Muscle of leg (tissue), 11 donors: ENCODE results near the gene TAF4. TPM values are rescaled to one million over a fixed set of nuclear protein-coding genes. Genes with fewer than 3 reads are reported as not detected.

Experiments used
- DNase-seq: peaks from one replicate; pipeline ENCODE4 v3.0.0; 2013
- H3K27ac ChIP-seq: one replicate; pipeline ENCODE4 v1.5.1; 2013; ENCODE audit warnings: mild to moderate bottlenecking, low read length, control low read depth
- H3K27me3 ChIP-seq: one replicate; pipeline ENCODE4 v1.6.1; 2013; ENCODE audit warnings: low read length; ENCODE audit not compliant: control insufficient read depth, insufficient read depth
- H3K36me3 ChIP-seq: one replicate; pipeline ENCODE4 v1.6.1; 2013; ENCODE audit warnings: low read length; ENCODE audit not compliant: control insufficient read depth, insufficient read depth
- H3K4me1 ChIP-seq: one replicate; pipeline ENCODE4 v1.6.1; 2013; ENCODE audit warnings: low read length; ENCODE audit not compliant: control insufficient read depth, insufficient read depth
- H3K4me3 ChIP-seq: one replicate; pipeline ENCODE4 v1.5.1; 2013; ENCODE audit warnings: low read length, control low read depth
- H3K9me3 ChIP-seq: replicated peaks from 2 replicates; pipeline ENCODE4 v1.6.1; 2013; ENCODE audit warnings: low read depth, low read length; ENCODE audit not compliant: control insufficient read depth
- WGBS: methylation state at CpG from one replicate; pipeline ENCODE4 v1.1.5; 2013; ENCODE audit warnings: missing lambda C conversion rate; ENCODE audit not compliant: insufficient coverage; 5-methylcytosine and 5-hydroxymethylcytosine counted together
- polyA plus RNA-seq, 8 donors: library from polyadenylated mRNA; unstranded; fragments of 120-200 nt; gene quantifications; one replicate each; pipeline versions ENCODE4 v1.2.1 to v1.2.3, GENCODE V29; 2013; ENCODE audit warnings: inconsistent platforms in 1 of 8, low replicate concordance in 1 of 8; ENCODE audit not compliant: insufficient read length in 8 of 8, insufficient read depth in 1 of 8
- total RNA-seq: library from RNA; stranded (reverse); fragments of 120-200 nt; gene quantifications from one replicate; pipeline ENCODE4 v1.2.4, GENCODE V29; 2013

TAF4 gene
- total and polyA plus RNA-seq, 9 donors = 5.1 to 21.5 (median 11.7) TPM

DNA sequence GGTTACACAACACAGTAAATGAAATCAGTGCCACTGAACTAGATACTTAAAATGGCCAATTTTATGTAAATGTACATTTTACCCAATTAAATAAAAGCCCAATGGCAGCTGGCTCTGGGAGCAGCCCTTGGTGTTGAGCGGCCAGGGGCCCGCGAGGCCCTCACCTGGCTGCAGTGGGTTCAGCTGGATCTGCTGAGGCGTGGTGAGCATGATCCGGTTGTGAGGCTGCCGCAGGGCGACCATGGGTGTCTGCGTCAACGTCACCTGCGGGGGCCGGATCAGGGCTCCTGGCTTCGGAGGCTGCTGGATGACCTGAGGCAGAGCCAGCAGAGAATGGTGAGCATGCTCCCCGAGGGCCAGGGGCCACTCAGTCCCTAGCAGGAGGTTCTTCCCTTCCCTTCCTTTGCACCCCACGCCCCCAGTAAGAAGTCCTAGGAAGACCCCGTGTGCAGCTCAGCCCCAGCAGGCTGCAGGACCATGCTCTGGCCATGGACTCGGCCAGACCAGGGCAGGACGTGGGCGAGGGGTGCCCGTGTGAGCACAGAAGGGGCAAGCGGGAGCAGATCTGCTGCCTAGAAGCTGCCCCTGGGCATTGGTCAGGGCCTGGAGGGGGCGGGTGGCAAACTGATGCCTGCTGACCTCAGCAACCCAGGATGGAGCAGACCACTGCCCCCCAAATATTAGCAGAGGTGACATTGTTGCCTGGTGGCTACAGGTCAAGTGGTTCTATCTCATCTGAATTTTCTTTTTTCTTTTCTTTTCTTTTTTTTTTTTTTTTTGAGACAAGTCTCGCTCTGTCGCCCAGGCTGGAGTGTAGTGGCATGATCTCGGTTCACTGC lies 61.9 kb downstream of the TAF4 start:
- H3K4me3 ChIP-seq = no peak overlapping the region
- no peak for DNase-seq
- peaks cover 90% of the 10 kb centered on the region for H3K36me3 ChIP-seq
- H3K27ac ChIP-seq = no peak overlapping the region
- no peaks in the 10 kb centered on the region for H3K4me1 ChIP-seq
- WGBS = 92% methylated on average over 22 of the region's 24 CpGs
- no peaks in the 10 kb centered on the region for H3K9me3 ChIP-seq
- no peaks in the 10 kb centered on the region for H3K27me3 ChIP-seq

DNA sequence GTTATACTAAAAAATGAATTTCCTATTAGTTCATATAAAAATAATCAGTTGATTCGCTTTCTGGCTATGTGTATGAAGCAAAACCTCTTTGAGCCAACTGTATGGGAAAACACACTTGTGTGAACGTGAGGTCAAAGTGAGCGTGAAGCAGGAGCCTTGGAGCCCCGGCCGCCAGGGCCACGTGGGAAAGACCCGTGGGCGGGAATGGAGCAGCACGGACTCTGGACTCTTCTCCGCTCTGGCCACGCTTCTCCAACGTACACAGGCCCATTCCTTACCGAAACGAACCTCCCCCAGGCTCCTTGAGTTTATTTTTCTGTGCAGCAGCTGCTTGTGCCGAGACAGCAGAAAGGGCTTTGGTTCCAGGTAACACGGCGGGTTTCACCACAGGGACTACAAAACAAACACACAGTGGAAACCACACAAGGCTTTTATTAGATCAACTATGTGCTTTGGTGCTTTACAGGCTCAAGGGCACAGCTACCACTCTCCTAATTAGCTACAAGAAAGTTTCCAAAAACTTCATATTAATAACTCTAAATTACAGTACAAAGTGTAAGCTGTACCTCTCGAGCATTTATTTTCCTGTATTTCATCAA lies 62.7 kb downstream of the TAF4 start:
- WGBS = 83% methylated on average over 16 of the region's 18 CpGs
- Histone ChIP-seq H3K27me3 (no peaks in the 10 kb centered on the region), H3K9me3 (no peaks in the 10 kb centered on the region), H3K27ac (no peak overlapping the region), H3K36me3 (peaks cover 89% of the 10 kb centered on the region), H3K4me3 (no peak overlapping the region), H3K4me1 (no peaks in the 10 kb centered on the region)
- no peak for DNase-seq

DNA sequence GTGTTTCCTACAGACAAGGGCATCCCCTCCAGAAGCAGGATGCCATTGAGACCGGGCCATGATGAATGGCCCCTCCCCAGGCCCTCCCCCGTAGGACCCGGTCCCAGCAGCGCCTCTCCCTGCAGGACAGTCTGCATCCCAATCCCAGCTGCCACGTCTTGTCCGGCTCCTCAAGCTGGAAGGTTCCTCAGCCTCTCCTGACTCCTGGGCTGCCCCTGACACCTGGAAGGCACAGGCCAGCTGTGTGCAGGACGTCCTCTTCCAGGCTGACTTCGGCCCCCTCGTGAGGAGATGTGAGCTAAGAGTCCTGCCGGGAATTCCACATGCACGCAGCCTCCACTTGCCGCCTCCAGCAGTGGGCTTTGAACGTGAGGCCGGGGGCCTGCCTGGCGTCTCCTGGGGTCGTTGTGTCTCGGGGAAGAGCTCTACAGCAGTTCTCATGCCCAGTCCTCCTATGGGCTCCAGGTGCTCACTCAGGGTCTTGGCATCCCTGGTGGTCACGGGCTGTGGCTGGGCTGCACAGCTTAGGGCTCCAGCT lies 64.4 kb downstream of the TAF4 start:
- 87% methylated on average over 18 of the region's 18 CpGs for WGBS
- peaks cover 79% of the 10 kb centered on the region for H3K36me3 ChIP-seq
- no peak overlapping the region for H3K27ac ChIP-seq
- DNase-seq = no peak
- H3K9me3 ChIP-seq = no peaks in the 10 kb centered on the region
- H3K4me3 ChIP-seq = no peak overlapping the region
- H3K27me3 ChIP-seq = no peaks in the 10 kb centered on the region
- H3K4me1 ChIP-seq = no peaks in the 10 kb centered on the region

DNA sequence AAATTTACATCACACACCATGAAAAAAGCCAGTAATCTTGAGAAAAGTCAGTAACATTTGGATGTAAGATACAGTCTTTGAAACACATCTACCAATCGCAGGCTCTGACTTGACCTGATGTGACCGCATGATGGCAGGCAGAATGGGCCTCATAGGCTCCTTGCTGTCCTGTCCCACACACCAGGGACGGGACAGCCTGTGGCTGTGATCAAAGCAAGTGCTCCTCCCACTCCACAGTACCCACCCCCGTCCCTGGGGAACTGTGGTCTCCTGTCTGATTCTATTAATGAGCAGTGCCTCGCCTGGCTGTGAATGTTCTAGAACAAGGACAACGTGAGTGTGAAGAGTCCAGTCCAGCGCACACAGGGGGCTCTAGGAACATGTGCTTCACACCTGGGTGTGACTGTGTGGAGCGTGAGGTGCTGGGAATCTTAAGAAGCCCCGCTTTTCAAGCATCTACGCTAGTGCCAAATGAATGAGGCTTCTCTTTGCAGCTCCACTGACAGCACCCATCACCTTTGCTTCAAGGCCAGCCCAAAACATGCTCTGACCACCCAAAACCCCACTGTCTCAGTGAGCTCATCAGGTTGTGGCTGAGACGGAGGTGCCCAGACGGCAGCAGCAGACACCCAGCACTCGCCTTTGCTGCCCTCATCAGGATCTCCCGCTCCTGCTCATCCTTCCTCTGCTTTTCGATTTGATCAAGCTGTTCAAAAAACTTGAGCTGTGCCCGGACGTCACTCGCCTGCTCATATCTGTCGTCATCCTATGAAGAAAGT lies 67.1 kb downstream of the TAF4 start:
- Histone ChIP-seq H3K4me1 (no peaks in the 10 kb centered on the region), H3K36me3 (peaks cover 78% of the 10 kb centered on the region), H3K9me3 (no peaks in the 10 kb centered on the region), H3K4me3 (no peak overlapping the region), H3K27me3 (no peaks in the 10 kb centered on the region), H3K27ac (no peak overlapping the region)
- DNase-seq = no peak
- WGBS = 84% methylated on average over 16 of the region's 19 CpGs

DNA sequence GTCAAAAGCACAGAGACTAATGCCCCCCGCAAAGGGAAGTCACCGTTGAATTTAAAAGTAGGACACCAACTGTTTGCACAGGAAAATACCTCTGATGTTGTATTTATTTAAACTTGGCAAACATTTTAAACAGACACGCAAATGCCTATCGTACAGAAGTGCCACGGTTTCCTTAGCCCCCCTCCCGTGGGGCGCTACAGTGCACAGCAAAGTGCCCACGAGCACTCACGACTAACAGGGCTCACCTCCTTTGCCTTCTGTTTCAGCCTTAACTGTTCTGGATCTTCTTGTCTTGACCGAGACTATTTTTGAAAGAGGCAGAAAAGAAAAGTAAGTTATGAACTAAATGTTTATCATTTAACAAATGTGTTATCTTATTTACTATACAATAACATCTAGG lies 67.8 kb downstream of the TAF4 start:
- Histone ChIP-seq H3K27ac (no peak overlapping the region), H3K36me3 (peaks cover 79% of the 10 kb centered on the region), H3K27me3 (no peaks in the 10 kb centered on the region), H3K9me3 (peaks cover 3% of the 10 kb centered on the region), H3K4me1 (no peaks in the 10 kb centered on the region), H3K4me3 (no peak overlapping the region)
- no peak for DNase-seq
- WGBS = 87% methylated on average over 6 of the region's 10 CpGs

DNA sequence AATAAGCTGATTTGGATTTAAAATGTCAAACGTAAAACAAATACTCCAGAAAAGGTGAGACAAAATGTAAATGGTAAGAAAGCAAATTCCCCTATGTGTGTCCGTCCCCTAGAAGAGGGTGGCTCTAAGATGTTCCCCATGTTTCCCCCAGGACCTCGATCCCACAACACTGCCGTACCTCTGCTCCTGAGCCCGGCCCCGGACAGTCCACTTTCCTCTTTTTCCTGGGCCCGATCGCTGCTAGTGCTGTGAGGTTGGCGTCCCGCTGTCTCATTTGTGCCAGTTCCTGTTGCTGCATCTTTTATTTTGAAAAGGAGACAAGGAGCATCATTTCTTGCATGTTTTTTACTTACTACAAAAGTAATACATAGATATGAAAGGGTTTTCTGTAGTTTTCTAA lies 68.3 kb downstream of the TAF4 start:
- Histone ChIP-seq H3K4me3 (no peak overlapping the region), H3K4me1 (no peaks in the 10 kb centered on the region), H3K27me3 (no peaks in the 10 kb centered on the region), H3K27ac (no peak overlapping the region), H3K36me3 (peaks cover 79% of the 10 kb centered on the region), H3K9me3 (peaks cover 7% of the 10 kb centered on the region)
- no CpG with 5 or more reads among the region's 10 CpGs for WGBS
- no peak for DNase-seq

DNA sequence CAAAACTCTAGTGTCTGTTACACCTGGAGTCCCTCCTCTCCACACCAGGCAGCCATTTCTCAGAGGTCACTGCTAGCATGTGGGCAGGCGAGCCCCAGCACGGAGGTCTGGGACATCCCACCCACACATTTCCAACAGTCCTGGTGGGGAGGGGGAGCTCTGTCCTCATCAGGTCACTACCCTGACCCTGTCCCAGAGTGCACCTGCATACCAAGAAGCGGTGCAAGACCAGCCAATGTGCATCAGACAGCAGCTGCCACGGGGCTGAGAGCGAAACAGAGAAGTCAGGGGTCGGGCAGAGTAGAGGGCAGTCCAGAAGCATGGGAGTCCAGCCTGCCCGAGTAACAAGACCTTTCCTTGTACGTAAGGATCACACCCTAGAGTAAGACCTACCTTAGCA lies 71.1 kb downstream of the TAF4 start:
- Histone ChIP-seq H3K4me1 (no peaks in the 10 kb centered on the region), H3K4me3 (no peak overlapping the region), H3K9me3 (peaks cover 19% of the 10 kb centered on the region), H3K36me3 (peaks cover 80% of the 10 kb centered on the region), H3K27ac (no peak overlapping the region), H3K27me3 (no peaks in the 10 kb centered on the region)
- WGBS = 90% methylated on average over 4 of the region's 8 CpGs
- DNase-seq = no peak

DNA sequence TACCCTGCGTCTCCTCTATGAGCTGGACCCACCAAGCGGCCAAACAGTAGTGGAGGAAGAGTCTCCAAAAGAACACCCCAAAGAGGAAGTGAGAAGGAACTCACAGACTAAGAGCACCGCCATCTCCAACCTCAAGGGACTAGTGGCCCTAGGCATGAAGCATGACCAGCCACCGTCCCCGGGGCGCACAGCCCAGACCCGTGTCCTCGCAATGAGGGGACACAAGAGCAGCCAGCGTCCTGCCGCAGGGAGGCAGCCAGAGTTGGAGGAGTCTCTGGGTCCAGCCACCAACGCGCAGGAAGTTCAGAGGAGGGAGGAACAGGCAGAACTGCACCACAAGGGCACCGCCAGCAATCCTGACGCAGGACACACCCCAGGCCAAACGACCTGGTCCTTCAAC lies 72.6 kb downstream of the TAF4 start:
- no peak for DNase-seq
- Histone ChIP-seq H3K36me3 (peaks cover 75% of the 10 kb centered on the region), H3K4me1 (no peaks in the 10 kb centered on the region), H3K4me3 (no peak overlapping the region), H3K9me3 (peaks cover 19% of the 10 kb centered on the region), H3K27me3 (no peaks in the 10 kb centered on the region), H3K27ac (no peak overlapping the region)
- 98% methylated on average over 13 of the region's 15 CpGs for WGBS

DNA sequence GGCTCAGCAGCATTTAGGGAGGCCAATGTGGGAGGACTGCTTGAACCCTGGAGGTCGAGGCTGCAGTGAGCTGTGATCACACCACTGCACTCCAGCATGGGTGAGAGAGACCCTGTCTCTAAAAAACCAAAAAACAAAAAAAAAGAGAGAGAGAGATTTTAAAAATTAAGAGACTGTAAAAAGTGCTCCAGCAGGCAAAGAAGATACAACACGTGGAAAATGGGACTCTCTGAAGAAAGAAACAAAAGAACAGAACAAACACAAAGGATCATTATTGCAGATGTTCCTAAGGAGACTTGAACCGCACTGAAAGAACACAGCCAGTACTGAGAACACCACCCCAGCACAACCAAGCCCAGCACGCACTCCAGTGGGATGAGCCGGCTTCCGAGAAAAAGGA lies 74.2 kb downstream of the TAF4 start:
- no peaks in the 10 kb centered on the region for H3K4me1 ChIP-seq
- DNase-seq = no peak
- H3K36me3 ChIP-seq = peaks cover 80% of the 10 kb centered on the region
- H3K27me3 ChIP-seq = no peaks in the 10 kb centered on the region
- H3K9me3 ChIP-seq = peaks cover 19% of the 10 kb centered on the region
- H3K4me3 ChIP-seq = no peak overlapping the region
- 100% methylated on average over 4 of the region's 6 CpGs for WGBS
- H3K27ac ChIP-seq = no peak overlapping the region

DNA sequence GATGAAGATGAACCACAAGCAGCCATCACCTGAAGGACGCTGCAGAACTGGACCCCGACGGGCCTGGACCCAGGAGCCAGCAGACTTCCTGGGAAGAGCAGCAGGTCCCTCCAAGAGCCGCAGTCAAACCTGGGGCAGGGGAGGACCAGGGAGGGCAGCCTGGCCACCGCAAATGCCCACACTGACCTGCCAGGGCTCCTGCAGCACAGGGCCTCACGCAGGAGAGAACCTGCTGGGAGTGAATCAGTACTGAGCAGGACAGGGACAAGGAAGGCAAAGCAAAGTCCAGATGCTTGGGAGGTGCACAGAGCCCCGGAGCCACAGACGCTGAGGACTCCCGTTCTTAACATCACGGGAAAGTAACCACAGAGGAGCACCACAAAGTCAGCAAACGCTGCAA lies 75.2 kb downstream of the TAF4 start:
- H3K4me3 ChIP-seq = no peak overlapping the region
- H3K27ac ChIP-seq = no peak overlapping the region
- 93% methylated on average over 11 of the region's 11 CpGs for WGBS
- no peaks in the 10 kb centered on the region for H3K27me3 ChIP-seq
- peaks cover 19% of the 10 kb centered on the region for H3K9me3 ChIP-seq
- no peaks in the 10 kb centered on the region for H3K4me1 ChIP-seq
- H3K36me3 ChIP-seq = peaks cover 73% of the 10 kb centered on the region
- no peak for DNase-seq
